ENCODE data around the gene AP3B1. TPM values are rescaled to one million over a fixed set of nuclear protein-coding genes. Genes with fewer than 3 reads are reported as not detected.

The AP3B1 gene
- total and polyA plus RNA-seq, 8 donors, result 42.4 to 61.2 (median 48.7) TPM

DNA sequence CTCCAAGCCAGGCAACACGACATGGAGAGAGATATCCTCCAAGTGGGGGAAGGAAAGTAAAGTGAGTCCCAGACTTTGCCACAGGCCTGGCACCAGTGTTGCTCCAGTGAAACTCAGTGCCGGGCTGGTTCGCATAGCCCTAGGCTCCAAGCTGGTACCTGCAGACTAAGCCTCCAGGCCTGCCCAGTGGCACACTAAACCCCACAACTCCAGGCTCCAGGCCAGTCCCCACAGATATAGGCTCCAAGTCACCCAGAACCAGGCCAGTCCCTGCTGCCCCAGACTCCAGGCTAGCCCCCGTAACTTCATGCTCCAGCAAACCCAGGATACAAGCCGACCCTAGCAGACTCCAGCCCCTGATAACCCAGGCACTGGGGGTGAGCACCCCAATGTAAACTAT lies 23.0 kb upstream of the AP3B1 start:
- no peaks in the 10 kb centered on the region for H3K4me1 ChIP-seq
- H3K36me3 ChIP-seq, result no peaks in the 10 kb centered on the region
- no peak overlapping the region for H3K27ac ChIP-seq
- intact Hi-C loops (cut with DNase I), result no loop called here
- ATAC-seq, result no peak
- H3K9me3 ChIP-seq, result no peaks in the 10 kb centered on the region
- peaks cover 0 to 6% of the 10 kb centered on the region in 2 donors for H3K27me3 ChIP-seq
- no peak for DNase-seq
- TF ChIP-seq CTCF (IDR thresholded peaks at IDR 0.05), result no peak
- no peak overlapping the region for H3K4me3 ChIP-seq

DNA sequence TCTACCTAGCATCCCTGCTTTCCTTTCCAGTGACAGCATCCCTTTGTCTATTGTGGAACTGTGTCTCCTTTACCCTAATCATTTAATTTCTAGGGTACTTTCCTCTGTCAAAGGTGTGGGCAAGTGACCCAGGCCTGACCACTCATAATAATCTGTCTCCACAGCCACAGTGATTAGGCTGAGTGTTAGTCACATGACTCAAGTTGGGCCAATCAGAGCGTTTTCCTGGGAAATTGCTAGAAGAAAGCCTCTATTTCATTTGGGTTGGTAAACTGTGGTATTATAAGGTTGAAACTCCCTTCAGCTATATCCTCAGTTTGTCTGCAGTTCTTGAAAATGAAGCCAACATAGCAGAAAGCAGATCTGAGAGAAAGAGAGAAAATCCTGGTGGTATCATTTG lies 14.2 kb upstream of the AP3B1 start:
- no peaks in the 10 kb centered on the region for H3K4me1 ChIP-seq
- no peak for DNase-seq
- peaks cover 0 to 6% of the 10 kb centered on the region in 2 donors for H3K27me3 ChIP-seq
- no peak overlapping the region for H3K4me3 ChIP-seq
- no peak for TF ChIP-seq CTCF (IDR thresholded peaks at IDR 0.05)
- no peaks in the 10 kb centered on the region for H3K9me3 ChIP-seq
- intact Hi-C loops (cut with DNase I), result no loop called here
- no peak overlapping the region for H3K27ac ChIP-seq
- ATAC-seq, result no peak
- no peaks in the 10 kb centered on the region for H3K36me3 ChIP-seq

DNA sequence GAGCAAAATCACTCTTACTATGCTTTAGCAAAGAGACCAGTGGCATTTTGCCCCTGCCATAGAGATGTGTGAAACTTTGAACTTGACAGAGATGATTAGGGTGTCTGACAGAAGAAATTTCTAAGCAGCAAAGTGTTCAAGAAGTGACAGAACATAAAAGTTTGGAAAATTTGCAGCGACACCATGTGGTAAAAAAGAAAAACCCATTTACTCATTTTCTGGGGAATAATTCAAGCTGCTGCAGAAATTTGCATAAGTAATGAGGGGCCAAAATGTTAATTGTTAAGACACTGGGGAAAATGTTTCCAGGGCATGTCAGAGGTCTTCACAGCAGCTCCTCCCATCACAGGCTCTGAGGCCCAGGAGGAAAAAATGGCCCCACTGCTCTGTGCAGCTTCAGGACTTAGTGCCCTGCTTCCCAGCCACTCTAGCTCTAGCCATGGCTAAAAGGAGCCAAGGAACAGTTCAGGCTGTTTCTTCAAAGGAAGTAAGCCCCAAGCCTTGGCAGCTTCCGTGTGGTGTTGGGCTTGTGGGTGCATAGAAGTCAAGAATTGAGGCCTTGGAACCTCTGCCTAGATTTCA lies 6.1 kb upstream of the AP3B1 start:
- DNase-seq, result peak in 1 of 4 donors; percentile 7
- intact Hi-C loops (cut with DNase I), result no loop called here

DNA sequence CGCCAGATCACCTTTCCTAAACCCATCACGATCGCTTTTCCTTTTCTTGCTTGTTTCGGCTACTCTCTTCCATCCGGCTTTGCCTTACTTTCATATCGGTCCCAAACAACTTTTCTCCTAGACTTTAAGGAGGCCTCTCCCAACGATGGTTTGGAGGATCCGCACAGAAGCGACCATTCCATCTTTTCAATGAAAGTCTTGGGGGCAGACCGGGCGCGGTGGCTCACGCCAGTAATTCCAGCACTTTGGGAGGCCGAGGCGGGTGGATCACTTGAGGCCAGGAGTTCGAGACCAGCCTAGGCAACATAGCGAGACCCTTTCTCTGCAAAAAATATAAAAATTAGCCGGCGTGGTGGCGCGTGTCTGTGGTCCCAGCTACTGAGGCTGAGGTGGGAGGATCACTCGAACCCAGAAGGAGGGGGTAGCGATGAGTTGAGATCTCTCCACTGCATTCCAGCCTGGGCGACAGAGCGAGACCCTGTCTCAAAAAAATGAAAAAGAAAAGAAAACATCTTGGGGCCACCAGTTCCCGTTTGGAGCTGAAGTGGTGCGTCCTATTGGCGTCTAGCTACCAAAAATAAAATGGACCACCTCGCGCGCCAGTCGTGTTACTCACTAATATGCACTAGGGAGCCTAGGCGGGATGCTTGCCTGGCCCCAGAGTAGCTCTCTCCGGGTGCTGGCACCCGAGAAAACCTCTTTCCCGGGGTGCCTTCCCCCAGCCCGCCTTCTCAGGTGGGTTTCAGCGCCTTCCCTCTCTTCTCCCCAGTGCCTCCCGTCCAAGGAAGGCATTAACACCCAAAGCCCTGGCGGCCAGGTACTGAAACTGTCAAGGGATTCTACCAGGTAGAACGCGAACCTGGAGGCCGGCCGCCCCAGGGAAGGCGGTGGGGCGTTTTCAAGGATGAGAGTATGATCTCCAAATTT lies 800 bp upstream of the AP3B1 start:
- Histone ChIP-seq H3K4me1 (peaks cover 7 to 35% of the 10 kb centered on the region in 2 donors), H3K36me3 (no peaks in the 10 kb centered on the region), H3K27me3 (no peaks in the 10 kb centered on the region), H3K27ac (peak overlapping the region; percentile 86 to 95), H3K4me3 (peak overlapping the region; percentile 76 to 95), H3K9me3 (no peaks in the 10 kb centered on the region)
- TF ChIP-seq CTCF (IDR thresholded peaks at IDR 0.05), result peak in 1 of 2 donors; percentile 43
- peak; percentile 51 for ATAC-seq
- intact Hi-C loops (cut with DNase I), result loop anchor here in 1 of 2 donors (5.0 kb wide), 1 partner anchor 62 kb away; no protein-coding TSS in a partner anchor
- DNase-seq, result peak in 3 of 4 donors; percentile 24 to 83 (median 49)

More for the DNA sequence above, 6.1 kb upstream of the AP3B1 start:
- no peaks in the 10 kb centered on the region for H3K27me3 ChIP-seq
- H3K4me1 ChIP-seq, result peaks cover 0 to 5% of the 10 kb centered on the region in 2 donors
- H3K9me3 ChIP-seq, result no peaks in the 10 kb centered on the region
- peak; percentile 14 to 20 for TF ChIP-seq CTCF (IDR thresholded peaks at IDR 0.05)
- H3K4me3 ChIP-seq, result no peak overlapping the region
- H3K36me3 ChIP-seq, result no peaks in the 10 kb centered on the region
- no peak overlapping the region for H3K27ac ChIP-seq
- no peak for ATAC-seq

- no peaks in the 10 kb centered on the region for H3K27me3 ChIP-seq
- TF ChIP-seq CTCF (IDR thresholded peaks at IDR 0.05), result no peak
- peak overlapping the region; percentile 86 to 95 for H3K27ac ChIP-seq
- intact Hi-C loops (cut with DNase I), result no loop called here
- H3K9me3 ChIP-seq, result no peaks in the 10 kb centered on the region
- peaks cover 7 to 46% of the 10 kb centered on the region in 2 donors for H3K4me1 ChIP-seq
- DNase-seq, result peak in 1 of 4 donors; percentile 13
- peak overlapping the region; percentile 76 to 95 for H3K4me3 ChIP-seq
- peak; percentile 7 for ATAC-seq
- no peaks in the 10 kb centered on the region for H3K36me3 ChIP-seq
Observed at GRCh38 chr5:78293851-78294247, 649 bp downstream of the AP3B1 start.

Measured in left lung (tissue), 10 donors.